ENCODE data around the gene HEMGN.

- TF ChIP-seq, protein P1, sequence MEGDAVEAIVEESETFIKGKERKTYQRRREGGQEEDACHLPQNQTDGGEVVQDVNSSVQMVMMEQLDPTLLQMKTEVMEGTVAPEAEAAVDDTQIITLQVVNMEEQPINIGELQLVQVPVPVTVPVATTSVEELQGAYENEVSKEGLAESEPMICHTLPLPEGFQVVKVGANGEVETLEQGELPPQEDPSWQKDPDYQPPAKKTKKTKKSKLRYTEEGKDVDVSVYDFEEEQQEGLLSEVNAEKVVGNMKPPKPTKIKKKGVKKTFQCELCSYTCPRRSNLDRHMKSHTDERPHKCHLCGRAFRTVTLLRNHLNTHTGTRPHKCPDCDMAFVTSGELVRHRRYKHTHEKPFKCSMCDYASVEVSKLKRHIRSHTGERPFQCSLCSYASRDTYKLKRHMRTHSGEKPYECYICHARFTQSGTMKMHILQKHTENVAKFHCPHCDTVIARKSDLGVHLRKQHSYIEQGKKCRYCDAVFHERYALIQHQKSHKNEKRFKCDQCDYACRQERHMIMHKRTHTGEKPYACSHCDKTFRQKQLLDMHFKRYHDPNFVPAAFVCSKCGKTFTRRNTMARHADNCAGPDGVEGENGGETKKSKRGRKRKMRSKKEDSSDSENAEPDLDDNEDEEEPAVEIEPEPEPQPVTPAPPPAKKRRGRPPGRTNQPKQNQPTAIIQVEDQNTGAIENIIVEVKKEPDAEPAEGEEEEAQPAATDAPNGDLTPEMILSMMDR (IDR thresholded peaks at IDR 0.05), result peak; percentile 22 to 67 (median 51)
- TF ChIP-seq POLR2AphosphoS5 (IDR thresholded peaks at IDR 0.05), result no peak
Observed at GRCh38 chr9:97900738-97901565, 37.0 kb downstream of the HEMGN start.
